Activated effector memory CD4-positive, alpha-beta T cell treated with anti-CD3 and anti-CD28 coated beads, Interleukin-2, amount 50 U/mL, for 16 hours (primary cell): Measurements from ENCODE around the gene PPP6R1.
A peak's percentile ranks its signal among the peaks of the same experiment; 100 is the strongest.

Experiments used
- DNase-seq: peaks from one replicate; pipeline ENCODE4 v3.0.0-alpha.2; 2020

PPP6R1 gene, protein sequence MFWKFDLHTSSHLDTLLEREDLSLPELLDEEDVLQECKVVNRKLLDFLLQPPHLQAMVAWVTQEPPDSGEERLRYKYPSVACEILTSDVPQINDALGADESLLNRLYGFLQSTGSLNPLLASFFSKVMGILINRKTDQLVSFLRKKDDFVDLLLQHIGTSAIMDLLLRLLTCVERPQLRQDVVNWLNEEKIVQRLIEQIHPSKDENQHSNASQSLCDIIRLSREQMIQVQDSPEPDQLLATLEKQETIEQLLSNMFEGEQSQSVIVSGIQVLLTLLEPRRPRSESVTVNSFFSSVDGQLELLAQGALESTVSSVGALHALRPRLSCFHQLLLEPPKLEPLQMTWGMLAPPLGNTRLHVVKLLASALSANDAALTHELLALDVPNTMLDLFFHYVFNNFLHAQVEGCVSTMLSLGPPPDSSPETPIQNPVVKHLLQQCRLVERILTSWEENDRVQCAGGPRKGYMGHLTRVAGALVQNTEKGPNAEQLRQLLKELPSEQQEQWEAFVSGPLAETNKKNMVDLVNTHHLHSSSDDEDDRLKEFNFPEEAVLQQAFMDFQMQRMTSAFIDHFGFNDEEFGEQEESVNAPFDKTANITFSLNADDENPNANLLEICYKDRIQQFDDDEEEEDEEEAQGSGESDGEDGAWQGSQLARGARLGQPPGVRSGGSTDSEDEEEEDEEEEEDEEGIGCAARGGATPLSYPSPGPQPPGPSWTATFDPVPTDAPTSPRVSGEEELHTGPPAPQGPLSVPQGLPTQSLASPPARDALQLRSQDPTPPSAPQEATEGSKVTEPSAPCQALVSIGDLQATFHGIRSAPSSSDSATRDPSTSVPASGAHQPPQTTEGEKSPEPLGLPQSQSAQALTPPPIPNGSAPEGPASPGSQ

DNA sequence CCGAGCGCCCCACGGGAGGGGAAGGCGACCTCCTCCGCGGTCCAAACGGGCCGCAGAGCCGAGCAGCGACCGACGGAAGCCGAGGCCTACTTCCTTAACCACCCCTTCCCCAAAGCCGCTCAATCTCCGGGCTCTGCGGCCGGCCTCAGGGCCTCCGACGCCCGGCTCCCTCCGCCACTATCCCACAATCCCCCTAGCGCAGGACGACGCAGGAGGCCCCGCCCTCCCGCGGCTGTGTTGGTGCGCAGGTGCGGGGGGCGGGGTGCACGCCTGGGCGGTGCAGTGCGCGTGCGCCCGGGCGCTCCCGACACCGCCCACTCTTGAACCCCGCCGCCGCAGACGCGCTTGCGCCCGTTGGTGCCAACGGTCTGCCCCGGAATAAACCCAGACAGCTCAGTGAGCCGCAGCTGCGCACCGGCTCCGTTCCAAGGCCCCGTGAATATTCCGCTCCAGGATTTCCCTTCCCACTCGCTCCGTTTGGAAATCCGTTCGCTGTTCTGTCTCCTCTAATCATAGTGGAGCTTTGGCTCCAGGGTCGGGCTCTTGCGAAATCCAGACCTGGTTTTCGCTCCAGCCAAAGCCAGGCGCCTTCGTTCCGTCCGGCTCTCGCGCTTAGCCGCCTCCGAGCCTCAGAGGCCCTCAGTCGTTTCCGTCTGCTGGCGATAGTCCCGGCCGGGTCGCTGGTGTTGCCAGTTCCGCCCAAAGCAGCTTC lies at the start of gene PPP6R1:
TSS of gene PPP6R1 (minus strand) at position 190 of the 712 bp plus-strand sequence. CDS start 11,914 bp downstream, outside the sequence.
- peak; percentile 97 for DNase-seq

DNA sequence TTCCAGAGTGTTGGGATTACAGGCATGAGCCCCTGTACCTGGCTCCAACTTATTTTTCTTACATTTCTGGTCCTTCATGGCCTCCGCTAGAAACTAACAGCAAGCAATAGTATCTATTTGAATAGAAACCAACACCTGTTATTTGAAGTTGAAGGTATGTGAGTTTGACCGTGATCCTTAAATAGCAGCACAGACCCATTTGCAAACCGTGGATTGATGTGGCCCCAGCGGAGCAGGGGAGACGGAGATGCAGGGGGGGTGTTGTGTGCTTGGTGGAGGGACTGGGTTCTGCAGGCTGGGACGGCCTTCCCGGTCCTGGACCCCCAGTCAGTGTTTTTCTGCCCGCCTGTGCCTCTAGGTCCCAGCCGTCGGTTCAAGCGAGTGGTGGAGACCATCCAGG lies 49.5 kb upstream of the PPP6R1 start:
- no peak for DNase-seq

DNA sequence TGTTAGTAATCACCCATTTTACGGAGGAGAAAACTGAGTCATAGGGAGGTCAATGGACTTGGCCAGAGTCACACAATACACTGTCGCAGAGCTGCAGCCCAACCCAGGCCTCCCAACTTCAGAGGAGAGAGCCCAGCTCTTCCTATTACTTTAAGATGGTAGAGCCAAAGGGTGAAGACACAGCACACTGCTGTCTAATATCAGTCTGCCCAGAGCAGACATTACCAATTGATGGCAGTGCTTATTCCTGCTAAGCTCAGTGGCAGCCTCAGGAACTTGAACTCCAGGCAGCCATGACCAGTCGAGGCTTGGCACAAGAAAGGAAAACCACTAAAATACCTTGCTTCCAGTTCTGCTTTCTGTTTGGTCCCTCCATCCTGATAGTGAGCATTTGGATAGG lies 47.9 kb upstream of the PPP6R1 start:
- no peak for DNase-seq

DNA sequence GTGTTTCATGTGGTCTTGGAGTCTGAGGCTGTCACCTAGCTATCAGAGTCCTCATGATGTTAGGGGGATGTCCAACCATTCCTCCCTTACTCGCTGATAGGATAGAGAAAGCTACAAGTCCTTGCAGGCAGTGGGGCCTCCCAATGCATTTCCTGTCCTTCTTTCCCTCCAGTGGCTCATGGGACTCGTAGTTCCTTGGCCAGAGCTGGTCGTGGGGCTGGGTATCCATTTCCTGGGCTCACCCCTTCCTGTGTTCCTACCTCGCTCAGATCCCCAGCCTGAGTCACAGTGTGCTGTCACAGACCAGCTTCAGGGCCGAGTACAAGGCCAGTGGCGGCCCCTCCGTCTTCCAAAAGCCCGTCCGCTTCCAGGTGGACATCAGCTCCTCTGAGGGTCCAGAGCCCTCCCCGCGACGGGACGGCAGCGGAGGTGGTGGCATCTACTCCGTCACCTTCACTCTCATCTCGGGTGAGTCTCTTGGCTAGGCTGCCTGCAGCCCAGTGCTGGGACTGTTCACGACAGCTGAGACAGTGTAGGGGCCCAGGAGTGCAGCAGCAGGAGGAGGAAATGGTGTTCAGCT lies 47.3 kb upstream of the PPP6R1 start:
- DNase-seq: no peak

DNA sequence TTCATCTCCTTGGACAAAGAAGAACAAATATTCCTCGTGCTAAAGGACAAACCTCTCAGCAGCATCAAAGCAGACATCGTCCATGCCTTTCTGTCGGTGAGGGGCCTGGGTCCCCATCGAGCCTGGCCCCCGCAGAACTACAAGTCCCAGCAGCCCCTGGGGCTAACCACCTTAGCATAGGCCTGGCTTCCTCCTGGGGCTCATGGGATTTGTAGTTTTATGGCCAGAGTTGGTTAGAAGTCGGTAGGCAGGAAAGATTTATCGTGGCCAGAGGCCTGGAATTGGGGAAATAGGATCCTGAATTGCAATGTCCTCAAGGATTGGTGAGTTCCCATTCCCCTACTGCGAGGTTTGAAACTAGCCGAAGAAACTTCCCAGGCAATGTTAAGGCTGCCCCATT lies 46.7 kb upstream of the PPP6R1 start:
- DNase-seq: peak; percentile 84

DNA sequence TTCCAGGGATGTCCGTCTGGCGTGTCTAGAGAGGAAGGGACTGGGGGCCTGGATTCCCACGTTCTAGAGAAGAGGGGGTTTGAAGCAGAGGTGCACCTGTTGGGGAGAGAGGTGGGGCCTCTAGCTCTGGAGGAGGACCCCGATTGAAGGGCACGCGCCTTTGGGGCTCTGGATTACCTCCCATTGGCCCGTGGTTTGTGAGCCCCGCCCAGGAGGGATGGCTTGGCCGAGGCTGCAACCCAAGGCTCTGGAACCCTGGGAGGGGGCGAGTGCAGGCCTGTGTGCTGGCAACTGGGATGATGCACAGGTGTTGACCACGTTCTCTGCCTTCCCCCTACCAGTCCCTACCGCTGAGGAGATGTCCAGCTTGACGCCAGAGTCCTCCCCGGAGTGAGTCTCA lies 46.2 kb upstream of the PPP6R1 start:
- no peak for DNase-seq

DNA sequence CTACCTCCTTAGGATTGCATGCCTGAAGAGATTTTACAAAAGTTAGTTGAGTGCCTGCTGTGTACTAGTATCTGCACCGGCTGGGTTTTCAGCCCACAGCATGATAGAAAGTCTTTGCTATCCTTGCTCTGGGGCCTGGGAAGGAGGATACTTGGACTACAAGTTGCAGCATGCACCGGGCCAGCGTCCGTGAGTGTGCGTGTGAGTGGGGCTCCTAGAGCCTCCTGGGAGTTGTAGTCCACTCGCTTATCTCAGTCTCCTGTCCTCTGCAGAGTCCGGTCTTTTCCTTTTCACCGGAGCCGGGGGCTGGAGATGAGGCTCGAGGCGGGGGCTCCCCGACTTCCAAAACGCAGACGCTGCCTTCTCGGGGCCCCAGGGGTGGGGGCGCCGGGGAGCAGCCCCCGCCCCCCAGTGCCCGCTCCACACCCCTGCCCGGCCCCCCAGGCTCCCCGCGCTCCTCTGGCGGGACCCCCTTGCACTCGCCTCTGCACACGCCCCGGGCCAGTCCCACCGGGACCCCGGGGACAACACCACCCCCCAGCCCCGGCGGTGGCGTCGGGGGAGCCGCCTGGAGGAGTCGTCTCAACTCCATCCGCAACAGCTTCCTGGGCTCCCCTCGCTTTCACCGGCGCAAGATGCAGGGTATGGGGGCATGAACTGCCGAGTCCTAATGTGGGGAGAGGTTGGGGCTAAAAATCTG lies 45.6 kb upstream of the PPP6R1 start:
- peak; percentile 64 for DNase-seq

DNA sequence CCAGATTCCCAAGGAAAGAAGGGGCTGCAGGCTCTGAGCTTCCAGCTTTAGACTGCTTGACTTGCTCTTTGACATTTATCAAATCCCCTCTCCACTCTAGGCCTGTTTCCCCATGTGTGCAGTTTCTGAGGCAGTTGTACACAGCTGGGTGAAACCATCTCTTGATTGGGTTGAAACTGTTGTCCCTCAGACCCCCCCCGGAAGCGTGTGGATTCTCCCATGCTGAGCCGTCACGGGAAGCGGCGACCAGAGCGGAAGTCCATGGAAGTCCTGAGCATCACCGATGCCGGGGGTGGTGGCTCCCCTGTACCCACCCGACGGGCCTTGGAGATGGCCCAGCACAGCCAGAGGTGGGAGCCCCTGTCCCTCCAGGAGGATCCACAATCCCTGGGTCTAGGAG lies 44.7 kb upstream of the PPP6R1 start:
- DNase-seq: no peak

DNA sequence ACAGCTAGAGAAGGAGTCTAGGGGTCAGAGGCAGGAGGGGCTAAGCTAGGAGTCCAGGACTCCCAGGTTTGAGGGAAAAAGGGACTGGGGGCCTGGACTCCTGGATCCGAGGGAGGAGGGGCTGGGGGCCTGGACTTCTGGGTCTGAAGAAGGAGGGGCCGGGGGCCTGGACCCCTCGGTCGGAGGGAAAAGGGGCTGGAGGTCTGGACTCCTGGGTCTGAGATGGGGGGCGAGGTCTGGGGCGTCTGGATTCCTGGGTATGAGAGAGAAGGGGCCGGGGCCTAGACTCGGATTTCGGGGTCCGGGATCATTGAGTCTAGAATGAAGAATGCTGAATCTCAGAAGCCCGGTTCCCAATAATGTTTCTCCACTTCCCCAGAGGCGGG lies 43.5 kb upstream of the PPP6R1 start:
- no peak for DNase-seq

DNA sequence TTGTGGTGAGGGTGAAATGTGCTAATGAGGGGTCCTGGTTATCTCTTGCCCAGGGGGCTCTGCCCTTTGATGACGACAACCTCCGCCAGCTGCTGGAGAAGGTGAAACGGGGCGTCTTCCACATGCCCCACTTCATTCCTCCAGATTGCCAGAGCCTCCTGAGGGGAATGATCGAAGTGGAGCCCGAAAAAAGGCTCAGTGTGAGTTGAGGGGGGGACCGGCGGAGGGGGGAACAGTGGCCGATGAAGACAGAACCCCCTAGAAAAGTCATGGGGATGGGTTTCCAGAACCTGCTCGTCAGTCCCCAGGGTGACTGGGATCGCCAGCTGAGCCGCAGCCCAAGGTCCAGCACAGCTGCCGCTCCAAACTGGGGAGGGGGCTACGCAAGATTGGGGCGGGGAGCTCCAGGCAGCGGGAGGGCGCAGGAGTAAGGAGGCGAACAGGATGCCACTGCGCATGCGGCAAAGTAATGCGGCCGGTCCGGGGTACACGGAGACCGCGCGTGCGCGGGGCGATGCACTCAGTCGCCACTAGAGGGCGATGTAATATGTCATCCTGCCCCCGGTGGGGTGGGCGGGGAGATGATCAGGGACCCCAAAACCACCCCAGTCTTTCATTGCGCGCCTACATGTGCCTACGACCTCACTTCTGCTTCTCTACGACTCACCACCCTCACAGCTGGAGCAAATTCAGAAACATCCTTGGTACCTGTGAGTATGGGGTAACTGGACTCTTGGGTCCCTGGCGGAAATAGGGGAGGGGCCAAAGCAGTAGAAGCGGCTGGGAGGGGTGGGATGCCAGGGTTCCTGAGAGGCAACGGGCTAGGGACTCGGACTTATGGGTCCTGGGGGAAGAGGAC lies 42.9 kb upstream of the PPP6R1 start:
- peak; percentile 98 for DNase-seq

DNA sequence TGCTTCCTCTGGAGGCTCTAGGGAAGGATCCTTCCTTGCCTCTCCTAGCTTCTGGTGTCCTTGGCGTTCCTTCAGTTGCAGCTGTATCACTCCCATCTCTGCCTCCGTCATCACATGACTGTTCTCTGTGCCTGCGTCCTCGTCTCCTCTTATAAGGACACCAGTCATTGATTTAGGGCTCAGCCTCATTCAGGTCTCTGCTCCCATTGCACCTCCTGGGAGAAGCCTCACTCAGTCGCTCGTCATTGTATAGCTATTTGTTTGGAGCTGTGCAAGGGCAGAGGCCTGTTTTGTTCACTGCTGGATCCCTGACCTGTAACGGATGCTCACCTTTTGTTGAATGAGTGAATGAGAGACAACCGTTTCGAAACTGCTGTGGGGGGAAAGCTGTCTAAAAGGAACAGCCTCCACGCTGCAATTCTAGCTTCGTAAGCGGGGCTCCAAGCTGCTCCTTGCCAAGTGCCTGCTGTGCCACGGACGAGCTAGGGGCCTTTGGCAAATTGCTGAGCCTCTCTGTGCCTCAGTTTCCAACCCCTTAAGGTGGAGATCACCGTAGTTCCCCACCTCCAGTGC lies 42.2 kb upstream of the PPP6R1 start:
- DNase-seq: no peak

DNA sequence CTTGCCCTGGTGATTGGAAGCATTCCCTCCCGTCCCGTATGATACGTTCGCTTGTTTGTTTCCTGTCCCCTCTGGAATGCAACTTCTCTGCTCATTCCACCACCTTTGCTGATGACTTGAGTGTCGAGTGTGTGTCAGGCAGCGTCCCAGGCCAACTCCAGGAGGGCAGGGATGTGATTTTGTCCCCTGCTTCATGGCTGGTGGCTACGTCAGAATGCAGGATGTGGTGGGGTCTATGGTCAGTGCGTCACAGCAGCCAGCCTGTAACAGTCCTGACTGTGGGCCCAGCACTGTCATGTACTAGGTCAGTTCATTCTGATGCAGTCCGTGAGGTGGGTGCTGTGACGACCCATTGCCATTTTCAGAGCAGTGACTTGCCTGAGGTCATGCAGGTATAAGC lies 41.2 kb upstream of the PPP6R1 start:
- no peak for DNase-seq

DNA sequence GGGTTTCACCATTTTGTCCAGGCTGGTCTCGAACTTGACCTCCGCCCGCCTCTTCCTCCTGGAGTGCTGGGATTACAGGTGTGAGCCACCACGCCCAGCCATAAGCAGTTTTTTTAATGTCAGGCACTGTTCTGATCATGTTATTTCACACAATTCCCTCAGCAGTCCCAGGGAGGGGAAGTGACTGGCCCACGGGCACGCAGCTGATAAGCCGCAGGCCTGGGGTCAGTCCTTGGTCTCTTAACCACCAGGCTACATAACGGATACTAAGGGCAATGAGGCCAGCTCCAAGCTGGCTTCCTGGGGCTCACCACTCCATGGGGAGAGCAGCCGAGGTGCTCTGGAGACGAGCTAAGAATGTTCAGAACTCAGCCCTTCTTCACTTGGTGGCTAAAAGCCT lies 38.5 kb upstream of the PPP6R1 start:
- no peak for DNase-seq

DNA sequence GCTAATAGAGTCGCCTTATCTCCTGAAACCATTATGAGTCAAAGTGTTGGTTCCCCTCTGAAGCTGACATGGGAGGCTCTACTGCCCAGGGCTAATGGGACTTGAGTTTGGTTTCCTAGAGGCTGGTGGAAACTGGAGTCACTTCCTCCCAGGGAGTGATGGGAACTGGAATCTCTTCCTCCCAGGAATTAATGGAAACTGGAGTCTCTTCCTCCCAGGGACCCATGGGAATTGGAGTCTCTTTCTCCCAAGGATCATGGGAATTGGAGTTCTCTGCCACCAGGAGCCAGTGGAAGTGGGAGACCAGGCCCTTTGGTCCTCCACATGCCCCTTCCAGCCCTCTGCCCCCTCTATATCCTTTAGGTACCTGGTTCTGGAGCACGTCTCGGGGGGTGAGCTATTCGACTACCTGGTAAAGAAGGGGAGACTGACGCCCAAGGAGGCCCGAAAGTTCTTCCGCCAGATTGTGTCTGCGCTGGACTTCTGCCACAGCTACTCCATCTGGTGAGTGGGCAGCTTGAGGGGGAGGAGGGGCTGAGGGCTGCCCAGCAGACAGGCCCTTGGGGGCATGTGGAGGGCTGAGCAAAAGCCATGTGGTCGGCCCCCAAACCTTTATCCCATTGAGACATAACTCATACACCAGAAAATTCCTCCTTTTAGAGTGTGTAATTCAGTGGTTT lies 30.4 kb upstream of the PPP6R1 start:
- DNase-seq: no peak

DNA sequence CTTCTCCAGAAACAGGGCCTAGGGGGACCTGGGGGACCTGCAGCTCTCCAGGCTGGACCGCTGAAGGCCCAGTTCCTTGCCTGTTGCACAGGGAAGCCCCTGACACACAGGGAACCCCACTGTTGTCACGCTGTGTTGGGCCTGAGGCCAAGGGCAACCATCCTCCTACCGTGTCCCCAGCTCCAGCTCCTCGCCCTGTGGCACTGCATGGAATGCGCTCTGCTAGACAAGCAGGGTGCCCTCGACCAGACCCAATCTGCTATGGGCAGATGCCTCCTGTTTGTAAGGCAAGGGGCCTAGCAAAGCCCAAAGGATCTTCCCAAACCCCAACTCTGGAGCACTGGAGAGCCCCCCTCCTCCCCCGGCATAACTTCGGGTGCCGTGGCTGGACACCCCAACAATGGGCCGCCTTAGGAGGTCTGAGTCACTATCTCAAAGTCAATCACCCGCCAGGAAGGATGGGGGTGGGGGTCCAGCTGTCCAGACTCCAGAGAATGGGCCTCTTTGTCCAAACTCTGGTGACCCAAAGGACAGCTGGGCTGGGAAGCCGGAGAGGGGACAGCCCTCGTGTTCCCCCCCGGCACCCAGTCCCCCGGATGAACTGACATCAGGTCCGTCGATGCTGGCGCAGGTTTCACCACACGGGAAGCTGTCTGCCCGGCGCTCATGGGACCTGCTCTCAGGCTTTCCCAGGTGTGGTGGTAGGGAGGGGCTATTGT lies 28.7 kb upstream of the PPP6R1 start:
- DNase-seq: no peak

DNA sequence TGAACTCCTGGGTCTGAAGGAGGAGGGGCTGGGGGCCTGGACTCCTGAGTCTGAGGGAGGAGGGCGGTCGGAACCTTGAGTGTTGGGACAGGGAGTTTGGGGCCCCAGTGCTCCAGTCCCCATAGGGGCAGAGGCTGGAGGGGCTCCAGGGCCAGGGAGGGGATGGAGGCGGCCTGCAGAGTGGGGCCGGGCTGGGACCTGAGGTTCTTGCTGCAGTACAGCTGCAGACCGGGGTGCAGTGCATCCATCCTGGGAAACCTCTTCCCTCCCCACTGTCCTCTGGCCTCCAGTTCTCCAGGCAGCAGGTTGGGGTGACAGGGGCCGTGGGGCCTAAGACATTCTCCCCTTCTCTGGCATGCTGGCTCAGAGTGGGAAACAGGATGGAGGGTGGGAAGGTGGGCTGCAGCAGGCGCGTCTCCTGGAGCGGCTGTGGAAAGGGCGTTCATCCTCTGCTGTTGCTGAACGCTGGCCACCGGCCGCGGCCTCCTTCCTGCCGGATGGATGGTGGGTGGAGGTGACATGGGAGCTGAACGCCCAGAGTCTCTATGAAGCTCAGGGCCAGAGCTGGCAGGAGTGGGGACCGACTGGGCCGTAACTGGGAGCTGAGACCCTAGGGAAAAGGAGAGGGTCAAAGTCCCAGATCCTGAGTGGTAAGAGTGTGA lies 26.5 kb upstream of the PPP6R1 start:
- DNase-seq: no peak

DNA sequence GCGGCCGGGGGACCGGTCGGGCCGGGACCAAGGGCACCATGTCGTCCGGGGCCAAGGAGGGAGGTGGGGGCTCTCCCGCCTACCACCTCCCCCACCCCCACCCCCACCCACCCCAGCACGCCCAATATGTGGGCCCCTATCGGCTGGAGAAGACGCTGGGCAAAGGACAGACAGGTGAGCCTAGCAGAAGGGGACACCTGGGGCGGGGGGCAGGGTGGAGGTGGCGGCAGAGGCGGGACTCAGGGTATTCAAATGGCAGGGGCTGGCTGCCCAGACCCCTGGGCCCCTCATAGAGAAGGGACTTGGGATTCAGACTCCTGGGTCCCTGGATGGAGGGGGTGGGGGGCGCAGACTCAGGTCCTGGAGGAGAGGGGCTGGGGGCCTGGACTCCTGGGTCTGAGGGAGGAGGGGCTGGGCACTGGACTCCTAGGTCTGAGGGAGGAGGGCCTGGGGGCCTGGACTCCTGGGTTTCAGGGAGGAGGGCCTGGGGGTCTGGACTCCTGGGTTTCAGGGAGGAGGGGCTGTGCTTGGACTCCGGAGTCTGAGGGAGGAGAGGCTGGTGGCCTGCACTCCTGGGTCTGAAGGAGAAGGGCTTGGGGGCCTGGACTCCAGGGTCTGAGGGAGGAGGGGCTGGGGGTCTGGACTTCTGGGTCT lies 25.7 kb upstream of the PPP6R1 start:
- no peak for DNase-seq

DNA sequence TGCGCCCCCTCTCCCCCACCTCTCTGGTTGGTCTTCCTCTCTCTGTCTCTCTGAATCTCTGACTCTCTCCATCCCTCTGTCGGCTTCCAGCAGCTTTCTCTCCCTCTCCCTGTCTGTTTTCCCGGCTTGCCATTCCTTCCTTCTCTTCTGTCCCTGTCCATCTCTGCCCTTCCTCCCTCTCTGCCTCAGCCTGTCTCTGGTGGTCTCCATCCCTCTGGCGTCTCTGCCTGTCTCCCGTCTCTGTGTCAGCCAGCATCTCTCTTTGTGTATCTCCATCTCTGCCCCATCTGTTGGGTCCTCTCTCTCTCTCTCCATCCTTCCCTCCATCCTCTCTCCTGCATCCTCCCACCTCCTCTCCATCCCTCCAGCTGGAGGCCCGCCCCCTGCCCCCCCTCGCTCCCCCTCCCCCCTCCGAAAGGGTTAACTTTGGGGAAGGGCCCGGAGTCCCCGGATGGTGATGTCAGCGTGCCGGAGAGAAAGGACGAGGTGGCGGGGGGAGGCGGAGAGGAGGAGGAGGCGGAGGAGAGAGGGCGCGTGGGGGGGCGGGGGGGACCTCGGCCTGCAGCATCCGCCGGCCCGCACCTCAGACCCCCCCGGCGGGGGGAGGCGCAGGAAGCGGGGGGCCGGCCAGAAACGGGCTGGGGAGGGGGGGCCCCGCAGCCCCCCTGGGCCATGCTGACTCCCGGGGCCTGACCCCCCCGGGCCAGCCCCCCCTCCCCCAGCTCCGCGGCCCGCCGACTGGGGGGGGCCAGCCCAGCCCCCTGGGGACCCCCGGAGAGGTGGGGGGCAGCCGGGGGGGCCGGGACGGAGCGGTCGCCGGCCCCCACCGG lies 24.9 kb upstream of the PPP6R1 start, which contains the start of gene BRSK1:
TSS of gene BRSK1 (plus strand) at position 450 of the 830 bp plus-strand sequence. CDS start 446 bp downstream, outside the sequence.
- DNase-seq: peak; percentile 76
